IMR-90 (cell line): ENCODE results near the gene KIF3B. TPM values are rescaled to one million over a fixed set of nuclear protein-coding genes. Genes with fewer than 3 reads are reported as not detected.

Experiments used
- ATAC-seq: fragments of 200-7000 bp; cut with Tn5 transposase; 2 replicates; pipeline ENCODE4 v1.9.1; 2020; ENCODE audit warnings: low read depth, mild to moderate bottlenecking, moderate library complexity
- BruUV-seq: library from RNA; stranded (reverse); fragments of 400-500 nt; replicated peaks from 2 replicates; lab custom pipeline; 2021; lab: Mats Ljungman, UMichigan
- CTCF ChIA-PET: fragments of 300-600 bp; formaldehyde crosslinking; extraction: SDS; loops from one replicate; lab custom pipeline; 2021; ENCODE audit warnings: antibody characterized with exemption; lab: Yijun Ruan, JAX
- POLR2A ChIA-PET: fragments of 300-600 bp; sonication (Branson Sonifier 250); formaldehyde crosslinking; loops from one replicate; lab custom pipeline; 2022; ENCODE audit warnings: antibody characterized with exemption; ENCODE audit not compliant: unreplicated experiment; lab: Charles Lee
- DNase-seq: peaks from one replicate; pipeline ENCODE4 v3.0.0; 2013
- H2AFZ ChIP-seq: replicated peaks from 2 replicates; pipeline ENCODE3; 2013; ENCODE audit warnings: low read length, mild to moderate bottlenecking; ENCODE audit not compliant: poor library complexity
- H2AK5ac ChIP-seq: 2 replicates; pipeline ENCODE4 v1.6.1; 2013; ENCODE audit warnings: low read depth, low read length, inconsistent platforms
- H2AK9ac ChIP-seq: replicated peaks from 2 replicates; pipeline ENCODE3; 2013; ENCODE audit warnings: mild to moderate bottlenecking, low read depth, low read length, moderate library complexity; ENCODE audit not compliant: poor library complexity
- H2BK120ac ChIP-seq: 2 replicates; pipeline ENCODE4 v1.6.1; 2013; ENCODE audit warnings: low read depth, low read length, inconsistent platforms
- H2BK15ac ChIP-seq: 3 replicates; pipeline ENCODE4 v1.6.1; 2013; ENCODE audit warnings: low read depth, low read length, inconsistent platforms
- H2BK20ac ChIP-seq: 2 replicates; pipeline ENCODE4 v1.6.1; 2013; ENCODE audit warnings: low read depth, mild to moderate bottlenecking, inconsistent platforms, low read length, moderate library complexity
- H2BK5ac ChIP-seq: 2 replicates; pipeline ENCODE4 v1.6.1; 2013; ENCODE audit warnings: mild to moderate bottlenecking, low read depth, low read length, inconsistent platforms; ENCODE audit not compliant: poor library complexity, severe bottlenecking
- H3K14ac ChIP-seq: replicated peaks from 2 replicates; pipeline ENCODE4 v1.6.1; 2013; ENCODE audit warnings: low read depth, low read length, inconsistent platforms
- H3K18ac ChIP-seq: 2 replicates; pipeline ENCODE4 v1.6.1; 2013; ENCODE audit warnings: low read depth, low read length, control low read depth
- H3K23ac ChIP-seq: 2 replicates; pipeline ENCODE4 v1.6.1; 2013; ENCODE audit warnings: low read depth, low read length, inconsistent platforms
- H3K27ac ChIP-seq: 2 replicates; pipeline ENCODE4 v1.5.1; 2013; ENCODE audit warnings: mild to moderate bottlenecking, control low read depth, low read length; ENCODE audit not compliant: insufficient read depth
- H3K27me3 ChIP-seq: 2 replicates; pipeline ENCODE4 v1.6.1; 2013; ENCODE audit warnings: low read length; ENCODE audit not compliant: control insufficient read depth, insufficient read depth
- H3K36me3 ChIP-seq: 2 replicates; pipeline ENCODE4 v1.6.1; 2013; ENCODE audit warnings: low read length, mixed read lengths; ENCODE audit not compliant: control insufficient read depth, insufficient read depth
- H3K4ac ChIP-seq: 2 replicates; pipeline ENCODE4 v1.6.1; 2013; ENCODE audit warnings: low read depth, low read length, inconsistent platforms
- H3K4me1 ChIP-seq: 2 replicates; pipeline ENCODE4 v1.6.1; 2013; ENCODE audit warnings: low read length, mixed read lengths; ENCODE audit not compliant: control insufficient read depth, insufficient read depth
- H3K4me2 ChIP-seq: 2 replicates; pipeline ENCODE4 v1.6.1; 2013; ENCODE audit warnings: low read depth, mild to moderate bottlenecking, control low read depth, low read length, moderate library complexity
- H3K4me3 ChIP-seq: 2 replicates; pipeline ENCODE4 v1.5.1; 2013; ENCODE audit warnings: low read depth, mild to moderate bottlenecking, control low read depth, low read length, moderate library complexity; ENCODE audit not compliant: insufficient read depth
- H3K56ac ChIP-seq: 2 replicates; pipeline ENCODE4 v1.6.1; 2013; ENCODE audit warnings: low read length, inconsistent platforms; ENCODE audit not compliant: insufficient read depth; ENCODE audit errors: extremely low read depth
- H3K79me1 ChIP-seq, 2 experiments: 2 replicates each; pipeline ENCODE4 v1.6.1; 2013; ENCODE audit warnings: low read length in 2 of 2, inconsistent platforms in 1 of 2, low read depth in 1 of 2
- H3K9ac ChIP-seq: 2 replicates; pipeline ENCODE4 v1.6.1; 2013; ENCODE audit warnings: low read depth, low read length, control low read depth
- H3K9me1 ChIP-seq: 2 replicates; pipeline ENCODE4 v1.6.1; 2013; ENCODE audit warnings: low read length, inconsistent platforms; ENCODE audit not compliant: insufficient read depth
- H3K9me3 ChIP-seq: 2 replicates; pipeline ENCODE4 v1.6.1; 2013; ENCODE audit warnings: low read length; ENCODE audit not compliant: control insufficient read depth, insufficient read depth
- H4K20me1 ChIP-seq: 2 replicates; pipeline ENCODE4 v1.6.1; 2013; ENCODE audit warnings: low read length, inconsistent platforms; ENCODE audit not compliant: insufficient read depth
- H4K5ac ChIP-seq: 2 replicates; pipeline ENCODE4 v1.6.1; 2013; ENCODE audit warnings: mild to moderate bottlenecking, low read depth, low read length, control low read depth
- H4K8ac ChIP-seq, 2 experiments: 2 replicates each; pipeline ENCODE4 v1.6.1; 2013; ENCODE audit warnings: low read depth in 2 of 2, low read length in 2 of 2, control low read depth in 1 of 2, inconsistent platforms in 1 of 2
- H4K91ac ChIP-seq: 2 replicates; pipeline ENCODE4 v1.6.1; 2013; ENCODE audit warnings: low read depth, low read length, inconsistent platforms; ENCODE audit not compliant: insufficient read depth
- BHLHE40 ChIP-seq: fragments of 150-350 bp; IDR thresholded peaks from 2 replicates; pipeline ENCODE4 v1.6.1; 2016; ENCODE audit warnings: mild to moderate bottlenecking, low read depth, low read length
- CEBPB ChIP-seq: IDR thresholded peaks from 2 replicates; pipeline ENCODE4 v1.6.1; 2012; ENCODE audit warnings: low read depth, low read length, improper control_type of control experiment
- CHD1 ChIP-seq: IDR thresholded peaks from 2 replicates; pipeline ENCODE4 v1.6.1; 2012; ENCODE audit warnings: low read depth, low read length, improper control_type of control experiment
- CTCF ChIP-seq: conservative IDR thresholded peaks from 2 replicates; pipeline ENCODE4 v1.5.1; 2012; ENCODE audit warnings: mild to moderate bottlenecking, low read depth, low read length, improper control_type of control experiment
- ELK1 ChIP-seq: fragments of 150-350 bp; IDR thresholded peaks from 2 replicates; pipeline ENCODE4 v1.6.1; 2016; ENCODE audit warnings: low read depth, mild to moderate bottlenecking, low read length, moderate library complexity, borderline replicate concordance
- FOS ChIP-seq: fragments of 150-350 bp; IDR thresholded peaks from 2 replicates; pipeline ENCODE4 v1.6.1; 2016; ENCODE audit warnings: low read depth, low read length
- MAFK ChIP-seq: IDR thresholded peaks from 2 replicates; pipeline ENCODE4 v1.6.1; 2012; ENCODE audit warnings: low read depth, low read length, improper control_type of control experiment
- MAZ ChIP-seq: IDR thresholded peaks from 2 replicates; pipeline ENCODE4 v1.6.1; 2012; ENCODE audit warnings: low read depth, mild to moderate bottlenecking, low read length, improper control_type of control experiment, moderate library complexity, borderline replicate concordance
- MXI1 ChIP-seq: IDR thresholded peaks from 2 replicates; pipeline ENCODE4 v1.6.1; 2012; ENCODE audit warnings: low read depth, mild to moderate bottlenecking, low read length, moderate library complexity, borderline replicate concordance
- NFE2L2 ChIP-seq: fragments of 150-350 bp; IDR thresholded peaks from 2 replicates; pipeline ENCODE4 v1.6.1; 2016; ENCODE audit warnings: low read depth, mild to moderate bottlenecking, low read length
- RAD21 ChIP-seq: IDR thresholded peaks from 2 replicates; pipeline ENCODE4 v1.6.1; 2012; ENCODE audit warnings: low read length, improper control_type of control experiment
- RCOR1 ChIP-seq: IDR thresholded peaks from 2 replicates; pipeline ENCODE4 v1.6.1; 2012; ENCODE audit warnings: mild to moderate bottlenecking, low read length, improper control_type of control experiment; ENCODE audit not compliant: insufficient replicate concordance
- RFX5 ChIP-seq: IDR thresholded peaks from 2 replicates; pipeline ENCODE4 v1.8.0; 2012; ENCODE audit warnings: low read depth, mild to moderate bottlenecking, low read length, moderate library complexity
- SMC3 ChIP-seq: fragments of 150-350 bp; IDR thresholded peaks from 2 replicates; pipeline ENCODE4 v1.6.1; 2016; ENCODE audit warnings: low read depth, mild to moderate bottlenecking, antibody characterized with exemption, low read length, moderate library complexity
- WGBS, 2 experiments: methylation state at CpG; one replicate each; pipeline versions ENCODE4 v1.1.5 to v1.1.7; 2013; ENCODE audit warnings: missing lambda C conversion rate in 2 of 2; ENCODE audit not compliant: insufficient read length in 1 of 2; ENCODE audit errors: extremely low coverage in 2 of 2; 5-methylcytosine and 5-hydroxymethylcytosine counted together
- dilution Hi-C: fragments of 300-500 bp; cut with HindIII; formaldehyde crosslinking; loops from one replicate; pipeline ENCODE4 v1.14.3; 2018; ENCODE audit warnings: low sequenced_read_pairs; ENCODE audit not compliant: unreplicated experiment
- in situ Hi-C: fragments of 300-500 bp; cut with MboI; formaldehyde crosslinking; loops from 3 replicates; pipeline ENCODE4 v1.14.3; 2019; ENCODE audit warnings: low sequenced_read_pairs, inconsistent platforms, mixed read lengths
- intact Hi-C: fragments of 100-400 bp; cut with micrococcal nuclease; formaldehyde crosslinking; loops from 2 replicates; pipeline ENCODE4 v1.10.0; 2022
- polyA plus RNA-seq, 3 experiments: library from polyadenylated mRNA; depleted of rRNA; stranded (reverse); fragments of >200 nt; gene quantifications; 2 replicates each; pipeline ENCODE4 v1.2.3, GENCODE V29; 2012; ENCODE audit warnings: low replicate concordance in 1 of 3
- total RNA-seq: library from RNA; depleted of rRNA; stranded (reverse); fragments of >200 nt; gene quantifications from 2 replicates; pipeline ENCODE4 v1.2.3, GENCODE V29; 2012
- TF ChIP-seq, protein P1 (sequence below): fragments of 150-350 bp; IDR thresholded peaks from 2 replicates; pipeline ENCODE4 v1.6.1; 2017; ENCODE audit warnings: mild to moderate bottlenecking, antibody characterized with exemption, low read length, low read depth

Gene KIF3B
- total and polyA plus RNA-seq, 2 of the 4 experiments (the other 2 are of a cell fraction), result 17.1 to 28.1 TPM

DNA sequence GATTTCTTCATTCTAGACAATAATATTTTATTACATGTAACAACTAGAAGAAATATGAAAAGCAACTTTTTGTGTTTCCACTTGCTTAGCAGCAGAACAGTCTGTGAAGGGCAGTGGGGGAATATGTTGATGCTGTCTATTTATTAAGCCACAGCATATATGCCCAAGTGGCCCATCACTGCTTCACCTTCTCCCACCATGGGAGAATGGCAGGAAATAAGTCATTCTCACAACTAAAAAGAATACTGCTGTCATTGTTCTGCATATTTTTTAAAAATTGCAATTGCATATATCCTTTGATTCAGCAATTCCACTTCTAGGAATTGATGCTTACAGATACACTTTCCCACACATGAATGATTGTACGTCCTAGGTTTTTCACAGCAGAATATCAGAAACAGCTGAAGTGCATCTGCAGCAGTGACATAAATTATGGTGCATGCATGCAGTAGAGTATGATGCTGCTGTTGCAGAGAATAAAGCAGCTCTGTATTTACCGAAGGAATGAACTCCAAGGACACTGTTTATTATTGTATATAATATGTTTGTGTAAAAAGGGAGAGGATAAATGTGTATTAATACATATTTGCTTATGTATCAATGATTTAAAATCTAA, 26.8 kb downstream of the KIF3B start:
- H3K4me3 ChIP-seq, result no peak overlapping the region
- H2BK15ac ChIP-seq, result no peak overlapping the region
- ChIA-PET CTCF (no interaction called here), POLR2A (interaction anchor here (0.5 kb wide), 1 partner anchor 20 kb away, joined by 7 read pairs; no protein-coding TSS in a partner anchor)
- H3K9me3 ChIP-seq, result no peaks in the 10 kb centered on the region
- H4K8ac ChIP-seq, result no peak overlapping the region
- no peak overlapping the region for H4K5ac ChIP-seq
- no peaks in the 10 kb centered on the region for H3K36me3 ChIP-seq
- intact Hi-C loops (no loop called here), dilution Hi-C loops (no loop called here), in situ Hi-C loops (no loop called here)
- no peak overlapping the region for H3K4me2 ChIP-seq
- 0 out of 2 replicates have a peak, but pooled peaks cover 11% of the 10 kb centered on the region for H3K9me1 ChIP-seq
- no CpG with 5 or more reads among the region's 2 CpGs for WGBS, 2 experiments
- peaks cover 14% of the 10 kb centered on the region; the same call in 1 of the 2 replicates for H4K20me1 ChIP-seq
- H3K56ac ChIP-seq, result no peak overlapping the region
- ATAC-seq (no peak), DNase-seq (no peak)
- no peaks in the 10 kb centered on the region; the same call in 1 of the 2 replicates for H3K4me1 ChIP-seq
- no peak overlapping the region for H2BK120ac ChIP-seq
- H3K9ac ChIP-seq, result no peak overlapping the region
- H3K4ac ChIP-seq, result no peak overlapping the region
- no peak overlapping the region for H3K14ac ChIP-seq
- H4K91ac ChIP-seq, result no peak overlapping the region
- H2BK20ac ChIP-seq, result no peak overlapping the region
- no peak overlapping the region for H3K23ac ChIP-seq
- no peak overlapping the region for H2AK5ac ChIP-seq
- H3K79me1 ChIP-seq, result peaks cover 20 to 38% of the 10 kb centered on the region in 2 experiments
- no peak overlapping the region for H3K18ac ChIP-seq
- no peak overlapping the region for H2AK9ac ChIP-seq
- no peak overlapping the region for H3K27ac ChIP-seq
- BruUV-seq, result no TSS peak
- no peak overlapping the region for H2BK5ac ChIP-seq
- H3K27me3 ChIP-seq, result no peaks in the 10 kb centered on the region
- H2AFZ ChIP-seq, result no peak overlapping the region
- no peak for TF ChIP-seq NFE2L2
- TF ChIP-seq MXI1, result no peak
- no peak for TF ChIP-seq MAZ
- TF ChIP-seq SMC3, result no peak
- TF ChIP-seq BHLHE40, result no peak
- no peak for TF ChIP-seq MAFK
- TF ChIP-seq RFX5, result no peak
- TF ChIP-seq ELK1, result no peak
- TF ChIP-seq CTCF, result no peak
- no peak for TF ChIP-seq CHD1
- no peak for TF ChIP-seq FOS
- TF ChIP-seq RCOR1, result no peak
- TF ChIP-seq CEBPB, result no peak
- TF ChIP-seq RAD21, result no peak
- TF ChIP-seq, protein P1, sequence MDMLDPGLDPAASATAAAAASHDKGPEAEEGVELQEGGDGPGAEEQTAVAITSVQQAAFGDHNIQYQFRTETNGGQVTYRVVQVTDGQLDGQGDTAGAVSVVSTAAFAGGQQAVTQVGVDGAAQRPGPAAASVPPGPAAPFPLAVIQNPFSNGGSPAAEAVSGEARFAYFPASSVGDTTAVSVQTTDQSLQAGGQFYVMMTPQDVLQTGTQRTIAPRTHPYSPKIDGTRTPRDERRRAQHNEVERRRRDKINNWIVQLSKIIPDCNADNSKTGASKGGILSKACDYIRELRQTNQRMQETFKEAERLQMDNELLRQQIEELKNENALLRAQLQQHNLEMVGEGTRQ, result no peak
